Gastroesophageal sphincter (tissue), 3 donors: ENCODE measurements around the gene NLK.

Experiments used
- EP300 ChIP-seq: sonication (generic); formaldehyde crosslinking; IDR thresholded peaks from one replicate; pipeline ENCODE4 v1.6.1; 2017; ENCODE audit warnings: antibody characterized with exemption, mild to moderate bottlenecking
- POLR2AphosphoS5 ChIP-seq: sonication (generic); formaldehyde crosslinking; IDR thresholded peaks from one replicate; pipeline ENCODE4 v1.6.1; 2017; ENCODE audit warnings: antibody characterized with exemption
- TF ChIP-seq, protein P1 (sequence below), 4 experiments: fragments of 200-600 bp in 2 of 4; fragments of 450-650 bp in 2 of 4; sonication (generic) in 1 of 4; IDR thresholded peaks; one replicate each; pipeline ENCODE4 v1.5.1; 2017 to 2019; ENCODE audit warnings: antibody characterized with exemption in 4 of 4, mild to moderate bottlenecking in 2 of 4, moderate library complexity in 2 of 4

DNA sequence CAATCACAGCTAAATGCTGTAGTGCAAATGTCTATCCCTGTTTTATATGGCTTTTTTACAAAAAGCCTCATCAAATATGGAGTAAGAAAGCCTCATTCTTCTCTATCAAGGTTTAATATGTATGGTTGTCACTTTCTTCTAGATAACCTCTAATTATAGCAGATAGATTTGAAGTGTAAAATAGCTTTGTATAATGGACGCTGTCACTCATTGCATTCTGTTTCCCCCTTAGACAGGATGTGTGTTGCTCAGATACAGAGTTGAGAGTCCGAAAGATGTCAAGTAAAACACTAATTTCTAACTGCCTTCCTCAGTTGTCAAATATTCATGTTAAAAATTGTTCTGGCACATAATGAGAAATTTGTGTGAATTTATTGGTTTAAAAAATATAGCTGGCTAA is 88.0 kb downstream of the NLK start:
- TF ChIP-seq, protein P1, sequence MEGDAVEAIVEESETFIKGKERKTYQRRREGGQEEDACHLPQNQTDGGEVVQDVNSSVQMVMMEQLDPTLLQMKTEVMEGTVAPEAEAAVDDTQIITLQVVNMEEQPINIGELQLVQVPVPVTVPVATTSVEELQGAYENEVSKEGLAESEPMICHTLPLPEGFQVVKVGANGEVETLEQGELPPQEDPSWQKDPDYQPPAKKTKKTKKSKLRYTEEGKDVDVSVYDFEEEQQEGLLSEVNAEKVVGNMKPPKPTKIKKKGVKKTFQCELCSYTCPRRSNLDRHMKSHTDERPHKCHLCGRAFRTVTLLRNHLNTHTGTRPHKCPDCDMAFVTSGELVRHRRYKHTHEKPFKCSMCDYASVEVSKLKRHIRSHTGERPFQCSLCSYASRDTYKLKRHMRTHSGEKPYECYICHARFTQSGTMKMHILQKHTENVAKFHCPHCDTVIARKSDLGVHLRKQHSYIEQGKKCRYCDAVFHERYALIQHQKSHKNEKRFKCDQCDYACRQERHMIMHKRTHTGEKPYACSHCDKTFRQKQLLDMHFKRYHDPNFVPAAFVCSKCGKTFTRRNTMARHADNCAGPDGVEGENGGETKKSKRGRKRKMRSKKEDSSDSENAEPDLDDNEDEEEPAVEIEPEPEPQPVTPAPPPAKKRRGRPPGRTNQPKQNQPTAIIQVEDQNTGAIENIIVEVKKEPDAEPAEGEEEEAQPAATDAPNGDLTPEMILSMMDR (IDR thresholded peaks at IDR 0.05): no peak
- TF ChIP-seq EP300 (no peak), POLR2AphosphoS5 (no peak)
